GM18873 (cell line): ENCODE measurements around the gene DDX10.
"Not testable (repeated sequence)": the region's sequence is repeated elsewhere in the genome, so short reads cannot be mapped to it uniquely, and the experiment has no call there.

ENCODE experiments used
- ATAC-seq: cut with Tn5 transposase; IDR thresholded peaks from one replicate; pipeline ENCODE4 v1.9.1; 2021; ENCODE audit warnings: mild to moderate bottlenecking, moderate library complexity, moderate number of reproducible peaks; ENCODE audit not compliant: unreplicated experiment, low FRiP score

DDX10 gene

GRCh38 chr11:108664730-108665525, at the start of gene DDX10:
DDX10 (plus strand) TSS chr11:108665069; CDS start chr11:108665154, 85 bp downstream.
- peak; percentile 75 for ATAC-seq

DNA sequence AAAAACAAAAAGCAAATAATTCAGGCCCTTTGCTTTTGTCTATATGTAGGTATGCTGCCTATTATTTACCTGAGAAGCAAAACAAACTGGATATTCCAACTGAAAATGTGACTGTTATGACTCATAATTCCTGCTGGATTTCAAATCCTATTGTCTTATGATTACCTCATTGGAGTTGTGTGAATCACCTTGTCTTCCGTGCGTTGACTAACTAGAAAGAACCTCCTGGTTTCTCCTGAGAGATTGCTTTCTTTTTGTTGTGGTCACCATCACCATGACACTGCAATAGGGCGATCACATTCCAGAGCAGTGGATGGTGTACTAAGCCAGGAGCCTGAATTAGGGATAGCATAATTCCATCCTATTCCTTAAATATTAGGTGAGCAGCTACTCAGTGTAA, 48.3 kb upstream of the DDX10 start:
- no peak for ATAC-seq

- ATAC-seq: no peak
Measured at GRCh38 chr11:108617055-108617454, 47.8 kb upstream of the DDX10 start.

GRCh38 chr11:108618529-108618928, 46.3 kb upstream of the DDX10 start:
- ATAC-seq: no peak

DNA sequence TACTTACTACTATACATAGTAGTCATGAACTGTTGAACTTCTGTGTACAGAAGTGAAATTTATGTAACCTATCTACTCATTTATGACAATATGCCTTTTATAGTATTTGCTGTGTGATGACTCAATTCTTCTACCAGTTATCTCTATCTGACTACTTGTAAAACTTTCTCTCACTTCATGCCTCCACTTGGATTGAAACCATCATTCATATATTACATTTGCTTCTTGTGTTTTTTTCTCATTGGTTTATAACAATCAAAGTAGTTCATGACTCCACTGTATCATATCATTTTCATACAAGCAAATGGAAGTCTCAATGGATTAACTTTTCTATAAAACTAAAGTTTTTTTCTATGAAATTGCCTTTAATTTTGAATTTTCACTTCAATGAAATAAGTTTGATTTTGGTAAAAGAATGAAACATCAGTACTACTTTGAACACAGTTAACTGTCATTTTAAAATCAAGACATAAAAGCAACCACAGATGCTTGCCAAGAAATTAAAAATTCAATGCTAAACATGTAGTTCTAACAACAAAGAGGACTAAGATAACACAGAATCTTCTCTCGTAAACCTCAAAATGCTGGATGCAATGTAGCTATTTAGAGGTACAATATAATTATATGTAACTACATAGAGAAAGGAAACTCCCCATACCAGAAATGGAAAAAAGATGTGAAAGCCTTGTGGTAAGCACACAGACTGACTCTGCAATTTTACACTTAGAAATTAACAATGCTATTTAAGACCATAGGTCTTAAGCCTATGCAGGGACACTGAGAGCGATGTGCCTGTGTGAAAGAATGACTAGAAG, 43.7 kb upstream of the DDX10 start:
- peak; percentile 82 for ATAC-seq

- ATAC-seq: no peak
Measured at GRCh38 chr11:108622341-108622740, 42.5 kb upstream of the DDX10 start.

DNA sequence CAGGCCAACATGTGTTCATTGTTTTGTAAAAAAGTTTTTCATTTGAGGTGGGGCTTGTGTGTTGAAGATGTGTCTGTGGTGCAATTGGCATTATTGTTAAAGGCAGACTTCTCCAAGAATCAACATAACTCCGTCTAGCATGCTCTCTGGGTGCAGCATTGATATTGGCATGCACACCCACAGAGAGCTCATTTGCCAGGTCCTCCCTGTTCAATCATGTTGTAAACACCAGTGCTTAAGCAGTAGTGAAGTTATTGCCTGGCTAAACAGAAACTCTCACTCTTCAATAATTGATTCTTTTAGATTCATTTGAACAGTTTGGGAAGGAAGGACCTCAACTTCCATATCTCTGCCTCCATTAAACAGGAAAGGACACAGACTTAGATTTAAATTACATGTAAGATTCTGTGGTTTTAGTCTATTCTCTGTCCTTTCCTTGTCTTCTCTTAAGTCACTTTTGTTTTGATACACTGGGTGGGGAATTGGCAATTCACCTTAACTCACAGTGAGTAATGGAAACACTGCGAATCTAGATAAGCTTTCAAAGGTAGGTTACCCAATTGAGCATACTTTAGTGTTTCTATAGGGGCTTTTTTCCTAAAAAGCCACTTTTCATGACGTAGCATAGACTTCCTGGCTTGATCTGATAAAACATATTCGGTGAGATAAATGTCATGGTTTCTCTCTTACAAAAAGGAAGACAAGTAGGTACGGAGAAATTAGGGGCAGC, 40.5 kb upstream of the DDX10 start:
- ATAC-seq: no peak

GRCh38 chr11:108628326-108628725, 36.5 kb upstream of the DDX10 start:
- no peak for ATAC-seq

GRCh38 chr11:108628812-108629211, 36.1 kb upstream of the DDX10 start:
- no peak for ATAC-seq

DNA sequence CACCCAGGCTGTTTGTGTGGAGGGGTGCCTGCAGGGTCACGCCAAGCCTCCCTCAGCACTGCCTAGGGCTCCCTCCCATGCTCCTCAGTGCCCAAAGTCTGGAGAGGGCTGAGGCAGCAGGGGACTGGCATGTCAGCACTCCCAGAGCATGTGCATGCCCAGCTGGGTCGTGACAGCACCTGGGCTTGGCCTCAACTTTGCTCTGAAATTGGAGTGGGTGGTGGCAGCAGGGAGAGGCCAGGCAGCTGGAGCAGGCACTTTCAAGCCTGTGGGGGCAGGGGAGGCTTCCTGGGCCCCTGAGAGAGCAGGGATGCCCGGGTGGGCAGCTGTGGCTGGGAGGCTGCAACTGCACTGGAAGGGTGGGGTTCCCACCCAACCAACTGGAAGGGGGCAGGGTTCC, 35.6 kb upstream of the DDX10 start:
- no peak for ATAC-seq

DNA sequence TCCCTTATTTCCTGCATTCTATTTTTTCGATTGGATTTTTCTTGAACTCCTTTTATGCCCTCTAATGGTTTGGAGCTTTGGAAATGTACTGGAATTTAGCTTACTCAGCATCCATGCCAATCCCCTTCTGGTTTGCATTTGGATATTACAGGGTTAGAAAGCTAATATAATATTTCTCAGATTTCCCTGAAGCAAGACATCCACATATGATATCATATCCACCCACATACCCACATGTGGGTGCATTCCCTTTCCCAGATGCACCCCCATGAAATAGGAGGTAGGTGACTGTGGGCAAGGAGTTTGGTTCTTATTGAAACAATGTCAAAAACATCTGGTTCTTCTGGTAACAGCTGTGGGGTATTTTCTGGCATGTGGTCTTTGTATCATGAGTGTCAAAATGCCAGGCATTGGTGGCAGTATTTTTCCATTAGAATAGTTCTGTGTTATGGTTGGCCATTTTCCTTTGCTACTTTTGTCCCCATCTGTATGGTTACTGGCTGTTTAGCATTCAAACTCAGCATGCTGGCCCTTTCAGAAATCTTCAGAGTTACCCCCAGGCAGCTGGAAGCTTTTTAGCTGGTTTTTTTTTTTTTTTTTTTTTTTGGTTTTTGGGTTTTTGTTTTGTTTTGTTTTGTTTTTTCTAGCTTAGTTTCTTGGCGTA, 32.7 kb upstream of the DDX10 start:
- ATAC-seq: no peak

- ATAC-seq: no peak
Measured at GRCh38 chr11:108635106-108635505, 29.8 kb upstream of the DDX10 start.

DNA sequence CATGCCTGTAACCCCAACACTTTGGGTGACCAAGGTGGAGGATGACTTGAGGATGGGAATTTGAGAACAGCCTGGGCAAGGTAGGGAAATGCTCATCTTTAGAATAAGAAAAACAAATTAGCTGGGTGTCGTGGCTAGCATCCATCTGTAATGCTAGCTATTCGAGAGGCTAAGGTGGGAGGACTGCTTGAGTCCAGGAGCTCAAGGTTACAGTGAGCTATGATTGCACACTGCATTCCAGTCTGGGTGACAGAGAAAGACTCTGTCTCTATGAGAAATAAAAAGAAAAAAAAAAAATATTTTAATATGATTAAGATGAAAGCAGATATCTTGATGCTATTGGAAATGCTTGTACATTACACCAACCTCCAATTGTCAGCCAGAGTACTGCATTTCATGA, 28.6 kb upstream of the DDX10 start:
- no peak for ATAC-seq

GRCh38 chr11:108639146-108639545, 25.7 kb upstream of the DDX10 start:
- ATAC-seq: no peak

GRCh38 chr11:108641752-108642151, 23.1 kb upstream of the DDX10 start:
- not testable (repeated sequence) for ATAC-seq

DNA sequence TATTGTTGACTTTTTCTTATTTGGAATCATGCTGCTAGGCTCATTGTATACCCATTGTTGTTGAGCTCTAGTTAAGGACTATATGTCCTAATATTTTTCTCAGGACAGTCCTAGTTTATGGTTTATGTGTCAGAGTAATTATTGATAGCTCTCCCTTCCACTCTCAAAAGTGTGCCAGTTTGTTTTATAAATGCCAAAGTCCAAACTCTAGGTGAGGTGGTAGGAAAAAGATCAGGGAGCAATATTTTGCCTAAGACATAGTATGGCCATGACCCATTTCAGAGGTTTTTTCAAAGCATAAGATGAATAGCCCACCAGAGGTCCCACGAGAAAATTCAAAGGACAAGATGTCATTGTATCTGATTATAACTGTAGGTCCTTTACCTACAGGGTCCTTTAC, 20.9 kb upstream of the DDX10 start:
- no peak for ATAC-seq

- no peak for ATAC-seq
Measured at GRCh38 chr11:108645970-108646369, 18.9 kb upstream of the DDX10 start.

- ATAC-seq: no peak
Measured at GRCh38 chr11:108647387-108647700, 17.5 kb upstream of the DDX10 start.

DNA sequence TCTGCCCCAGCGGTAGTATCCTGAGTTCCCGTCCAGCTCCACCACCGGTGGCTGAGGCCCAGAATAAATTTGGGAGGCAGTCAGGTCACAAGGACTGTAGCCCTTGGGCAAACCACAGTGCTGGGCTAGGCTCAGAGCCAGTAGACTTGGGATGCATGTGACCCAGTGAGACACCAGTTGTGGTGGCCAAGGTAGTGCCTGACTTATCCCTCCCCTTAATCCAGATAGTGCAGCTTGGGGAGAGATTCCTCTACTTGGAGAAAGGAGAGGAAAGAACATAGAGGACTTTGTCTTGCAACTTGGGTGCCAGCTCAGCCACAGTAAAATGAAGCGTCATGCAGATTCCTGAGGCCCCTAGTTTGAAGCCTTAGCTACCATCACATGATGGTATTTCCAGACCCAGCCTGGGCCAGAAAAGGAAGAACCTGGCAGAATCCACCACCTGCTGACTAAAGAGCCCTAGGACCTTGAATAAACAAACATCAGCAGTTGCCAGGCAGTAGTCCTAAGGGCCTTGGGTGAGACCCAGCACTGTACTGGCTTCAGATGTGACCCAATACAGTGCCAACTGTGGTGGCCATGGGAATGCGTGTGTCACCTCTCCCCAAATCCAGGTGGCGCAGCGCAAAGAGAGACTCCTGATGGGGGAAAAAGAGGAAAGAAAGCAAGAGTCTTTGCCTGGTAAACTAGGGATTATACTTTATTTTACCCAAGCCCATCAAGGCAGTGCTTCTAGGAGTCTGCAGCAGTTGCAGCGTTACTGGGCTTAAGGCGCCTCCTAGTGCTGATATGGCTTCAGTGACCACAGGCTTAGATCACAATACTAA, 17.0 kb upstream of the DDX10 start:
- peak; percentile 63 for ATAC-seq

GRCh38 chr11:108648528-108648885, 16.4 kb upstream of the DDX10 start:
- ATAC-seq: no peak
